Measurements from ENCODE around the gene SPATA18.

SPATA18 gene

DNA sequence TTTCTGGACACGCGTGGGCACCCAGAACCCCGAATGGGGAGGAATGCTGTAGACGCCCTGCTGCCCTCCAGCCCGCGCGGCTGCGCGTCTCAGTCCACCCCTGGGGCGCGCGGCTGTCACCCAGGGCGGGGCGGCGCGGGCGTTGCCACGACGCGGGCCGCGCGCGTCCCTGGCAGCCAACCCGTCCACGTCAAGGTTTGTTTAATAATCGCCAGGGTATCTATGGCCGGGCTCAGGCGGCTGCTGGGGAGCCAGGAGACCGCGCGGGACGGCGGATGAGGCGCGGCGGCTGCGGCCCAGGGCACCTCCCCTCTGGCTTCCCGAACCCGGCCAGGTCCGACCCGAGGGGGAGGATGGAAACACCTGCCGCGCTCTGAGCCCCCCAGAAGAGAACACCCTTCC is at the start of gene SPATA18:
SPATA18 (plus strand) TSS at position 92 of the 402 bp plus-strand sequence. CDS start 401 bp downstream, outside the sequence.
- DNase-seq = no peak

- DNase-seq = no peak
Measured at GRCh38 chr4:52001616-52002015, 49.5 kb upstream of the SPATA18 start.

DNA sequence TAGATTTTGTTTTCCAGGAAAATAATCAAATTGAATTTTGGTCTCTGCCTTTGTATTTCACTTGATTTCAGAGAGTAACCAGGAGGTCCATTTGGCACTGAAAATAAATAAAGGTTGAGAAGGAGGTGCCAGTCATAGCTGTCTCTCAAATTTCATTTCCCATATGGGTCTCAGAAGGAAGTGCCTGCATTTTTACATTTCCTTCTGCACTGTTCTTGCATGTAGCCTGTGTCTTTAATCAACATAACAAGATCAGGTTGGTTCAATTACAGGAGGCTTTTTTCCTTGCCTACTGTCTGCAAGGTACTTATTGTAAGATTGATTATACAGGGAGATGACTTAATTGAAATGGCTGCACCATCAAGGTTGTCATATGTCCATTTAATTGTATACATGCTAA is 46.7 kb upstream of the SPATA18 start:
- DNase-seq = no peak

GRCh38 chr4:52005604-52006273 is 45.4 kb upstream of the SPATA18 start:
- DNase-seq = no peak

GRCh38 chr4:52006887-52007286 is 44.2 kb upstream of the SPATA18 start:
- DNase-seq = no peak

- no peak for DNase-seq
Measured at GRCh38 chr4:52010986-52011385, 40.1 kb upstream of the SPATA18 start.

- DNase-seq = no peak
Measured at GRCh38 chr4:52012651-52013050, 38.5 kb upstream of the SPATA18 start.

DNA sequence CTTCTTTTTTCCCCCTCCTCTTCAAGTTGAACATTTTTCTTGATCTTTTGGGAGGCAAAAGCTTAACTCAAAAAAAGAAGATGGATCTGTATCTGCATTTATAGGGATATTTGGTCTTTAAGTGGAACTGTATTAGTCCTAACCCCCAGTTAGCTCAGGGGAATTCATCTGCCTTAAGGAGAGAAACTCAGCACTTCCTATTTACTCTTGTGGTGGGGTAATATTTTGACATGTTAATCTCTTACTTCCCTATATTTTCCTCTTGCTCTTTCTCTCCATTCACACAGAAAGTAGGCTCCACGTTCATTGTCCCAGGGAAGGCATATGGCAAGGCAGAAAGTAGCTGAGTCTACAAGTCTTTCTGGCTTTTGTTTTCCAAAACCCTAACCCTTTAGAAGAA is 36.2 kb upstream of the SPATA18 start:
- no peak for DNase-seq

GRCh38 chr4:52015366-52015765 is 35.7 kb upstream of the SPATA18 start:
- DNase-seq = peak in 1 of 2 experiments; percentile 10

GRCh38 chr4:52016981-52017380 is 34.1 kb upstream of the SPATA18 start:
- DNase-seq = no peak

DNA sequence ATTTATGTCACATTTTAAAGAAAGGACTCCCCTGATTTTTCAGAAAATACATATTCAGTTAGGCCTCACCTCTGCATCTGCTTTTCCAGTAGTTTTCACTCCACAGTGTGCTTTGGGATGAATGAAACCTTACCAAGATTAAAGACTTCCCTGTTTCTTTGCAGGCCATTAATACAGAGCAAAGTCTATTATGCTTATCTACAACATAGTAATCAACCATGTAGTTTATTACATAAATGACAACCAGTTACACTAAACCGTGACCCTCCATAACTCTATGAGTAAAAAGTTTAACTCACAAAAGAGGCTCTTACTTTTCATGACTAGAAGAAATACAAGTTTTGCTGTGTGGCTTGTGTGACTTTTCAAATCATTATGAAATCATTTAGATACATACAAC is 33.3 kb upstream of the SPATA18 start:
- no peak for DNase-seq

- DNase-seq = no peak
Measured at GRCh38 chr4:52019936-52020657, 31.0 kb upstream of the SPATA18 start, which contains the start of gene LRRC66. LRRC66 (minus strand) TSS chr4:52020363; CDS start chr4:52017613, 2,750 bp downstream.

DNA sequence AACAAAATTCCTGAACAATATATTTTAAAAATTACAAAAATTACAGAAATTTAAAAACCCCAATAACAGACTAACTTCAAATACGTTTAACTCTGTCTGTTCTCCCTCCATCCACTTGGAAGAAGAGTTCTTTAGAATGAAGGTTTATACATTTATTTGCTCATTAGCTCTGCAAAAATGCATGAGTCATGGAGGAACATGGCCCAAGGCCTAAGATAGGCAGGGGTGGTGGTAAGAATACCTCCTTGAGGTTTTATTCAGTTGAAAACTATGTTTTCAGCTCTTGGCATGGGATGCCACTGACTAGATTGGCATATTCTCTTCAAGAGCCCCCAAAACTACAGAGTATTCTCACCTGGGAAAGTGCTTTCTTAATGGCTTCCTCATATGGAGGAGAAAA is 22.1 kb upstream of the SPATA18 start:
- no peak for DNase-seq

DNA sequence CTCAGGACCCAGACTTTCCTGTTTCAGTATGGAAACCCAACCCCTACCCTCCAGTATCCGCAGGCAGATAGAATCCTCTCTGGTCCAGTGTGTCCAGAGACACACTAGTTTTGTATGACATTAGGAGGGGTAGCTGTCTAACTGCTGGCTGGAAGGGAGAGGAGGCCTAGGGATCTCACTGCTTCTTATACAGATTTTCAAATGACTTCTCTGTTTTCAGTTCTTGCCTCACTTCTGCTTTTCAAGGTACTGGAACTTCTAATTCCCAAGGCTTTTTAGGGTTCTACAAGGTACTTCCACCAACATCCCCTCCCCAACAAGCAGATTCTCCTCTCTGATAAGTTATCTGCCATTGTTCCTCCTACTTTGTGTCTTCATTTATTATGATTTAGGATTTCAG is 19.1 kb upstream of the SPATA18 start:
- no peak for DNase-seq

GRCh38 chr4:52035190-52035589 is 15.9 kb upstream of the SPATA18 start:
- no peak for DNase-seq

DNA sequence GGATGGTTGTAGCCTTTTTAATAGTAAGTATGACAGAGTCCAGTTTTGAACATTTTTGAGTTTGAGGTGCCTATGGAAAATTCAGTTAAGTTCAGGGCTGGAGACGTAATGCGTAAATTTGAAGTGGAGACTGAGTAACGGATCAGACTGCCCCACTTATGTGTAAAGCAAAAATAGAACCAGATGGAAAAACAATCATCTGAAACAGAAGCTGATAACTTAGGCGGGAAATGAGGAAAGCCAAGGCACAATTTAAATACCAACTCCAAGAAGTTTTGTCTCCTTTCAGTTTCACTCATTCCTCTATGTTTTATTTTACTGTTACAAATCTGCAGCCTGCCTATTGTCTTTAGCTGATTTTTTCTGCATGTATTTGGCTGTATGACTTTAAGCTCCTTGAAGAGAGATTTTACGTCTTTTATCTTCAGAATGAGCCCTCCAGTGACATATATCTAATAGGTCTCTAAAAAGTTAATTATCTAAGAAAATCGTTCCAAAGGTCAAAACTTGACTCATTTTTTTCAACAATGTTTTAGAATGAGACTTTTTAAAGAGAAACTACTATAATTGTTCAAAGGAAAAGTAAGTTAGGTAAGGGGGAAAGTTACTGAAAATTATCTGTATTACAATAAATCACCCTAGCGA is 14.1 kb upstream of the SPATA18 start:
- DNase-seq = no peak

- DNase-seq = peak in 1 of 2 experiments; percentile 44
Measured at GRCh38 chr4:52037689-52038102, 13.4 kb upstream of the SPATA18 start.

DNA sequence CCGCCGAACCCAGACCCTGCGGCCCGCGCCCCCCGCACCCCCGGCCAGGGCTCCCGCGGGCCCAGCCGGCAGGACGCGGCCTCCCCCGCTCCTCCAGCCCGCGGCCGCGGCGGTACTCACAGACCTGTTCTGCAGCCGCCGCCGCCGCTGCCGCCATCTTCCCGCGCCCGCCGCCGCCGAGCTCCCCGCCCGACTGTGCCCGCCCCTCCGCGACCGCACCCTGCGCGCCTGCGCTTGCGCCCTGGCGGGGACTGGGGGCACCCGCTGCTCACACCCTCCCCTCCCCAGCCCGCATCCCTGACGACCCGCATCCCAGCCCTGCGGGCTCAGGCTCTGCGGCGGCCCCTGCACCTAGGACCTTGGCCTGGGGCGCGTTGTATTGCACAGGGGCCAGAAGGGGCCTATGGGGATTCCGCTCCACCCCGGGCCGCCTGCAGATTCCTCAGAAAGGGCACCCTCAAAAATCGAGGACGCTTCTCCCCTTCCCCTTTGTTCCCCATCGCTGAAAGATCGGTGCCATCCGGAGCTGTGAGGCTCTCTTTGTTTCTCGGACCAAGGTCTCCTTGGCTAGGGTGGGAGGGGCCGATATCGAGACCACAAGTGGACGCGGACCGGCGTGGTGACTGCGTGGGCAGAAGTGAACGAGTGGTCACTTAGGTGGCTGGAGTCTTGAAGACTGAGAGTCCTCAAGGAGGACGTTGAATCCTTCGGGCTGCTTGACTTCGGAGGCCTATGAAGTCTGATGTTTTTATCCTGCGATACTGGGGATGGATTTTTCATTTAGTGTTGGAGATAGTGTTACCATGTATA is 12.8 kb upstream of the SPATA18 start, which contains the start of gene SGCB:
SGCB (minus strand) TSS at position 197 of the 810 bp plus-strand sequence; CDS start at position 157, 40 bp downstream.
- peak in 1 of 2 experiments; percentile 47 for DNase-seq

GRCh38 chr4:52045028-52045427 is 6.1 kb upstream of the SPATA18 start:
- DNase-seq = no peak

DNA sequence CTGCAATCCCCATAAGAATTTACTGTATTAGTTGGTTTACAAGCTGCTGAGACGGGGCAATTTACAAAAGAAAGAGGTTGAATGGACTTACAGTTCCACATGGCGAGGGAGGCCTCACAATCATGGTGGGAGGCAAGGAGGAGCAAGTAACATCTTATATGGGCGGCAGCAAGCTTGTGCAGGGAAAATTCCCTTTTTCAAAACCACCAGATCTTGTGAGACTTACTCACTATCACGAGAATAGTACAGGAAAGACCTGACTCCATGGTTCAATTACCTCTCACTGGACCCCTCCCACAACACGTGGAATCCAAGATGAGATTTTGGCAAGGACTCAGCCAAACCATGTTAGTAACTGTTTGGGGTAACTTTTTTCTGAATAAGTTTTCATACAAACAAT is 1.8 kb upstream of the SPATA18 start:
- DNase-seq = no peak

GRCh38 chr4:52051615-52052474 is 741 bp downstream of the SPATA18 start:
- DNase-seq = no peak

GRCh38 chr4:52052475-52052780 is 1.3 kb downstream of the SPATA18 start:
- DNase-seq = no peak

All from NCI-H446 (cell line).